Osteocyte (in vitro differentiated cells): Measurements from ENCODE around the gene LRRC66. TPM values are rescaled to one million over a fixed set of nuclear protein-coding genes. Genes with fewer than 3 reads are reported as not detected.

Experiments
- DNase-seq: peaks from one replicate; pipeline ENCODE4 v3.0.0; 2021; ENCODE audit warnings: mixed read lengths; ENCODE audit not compliant: unreplicated experiment; ENCODE audit errors: extremely low spot score
- H3K27ac Mint-ChIP-seq: one replicate; pipeline ENCODE4 v1.8.0; 2021; ENCODE audit warnings: mild to moderate bottlenecking, mixed read lengths; ENCODE audit not compliant: unreplicated experiment
- H3K27me3 Mint-ChIP-seq: one replicate; pipeline ENCODE4 v1.8.0; 2021; ENCODE audit warnings: mixed read lengths; ENCODE audit not compliant: unreplicated experiment
- H3K36me3 Mint-ChIP-seq: one replicate; pipeline ENCODE4 v1.8.0; 2021; ENCODE audit warnings: mixed read lengths; ENCODE audit not compliant: unreplicated experiment
- H3K4me1 Mint-ChIP-seq: one replicate; pipeline ENCODE4 v1.8.0; 2021; ENCODE audit warnings: mixed read lengths; ENCODE audit not compliant: unreplicated experiment
- H3K4me3 Mint-ChIP-seq: one replicate; pipeline ENCODE4 v1.8.0; 2021; ENCODE audit warnings: mild to moderate bottlenecking, moderate library complexity, mixed read lengths; ENCODE audit not compliant: unreplicated experiment
- H3K9me3 Mint-ChIP-seq: one replicate; pipeline ENCODE4 v1.8.0; 2021; ENCODE audit warnings: mixed read lengths; ENCODE audit not compliant: unreplicated experiment
- total RNA-seq: library from RNA; stranded (reverse); gene quantifications from 2 replicates; pipeline ENCODE4 v1.2.1, GENCODE V29; 2021
- TF ChIP-seq, protein P1 (sequence below): fragments of 200-600 bp; sonication (generic); IDR thresholded peaks from 2 replicates; pipeline ENCODE4 v1.5.0; 2021; ENCODE audit warnings: antibody characterized with exemption, mild to moderate bottlenecking, moderate library complexity

LRRC66 gene
- total RNA-seq, 1 donor from 2014 or later: 0.67 TPM

DNA sequence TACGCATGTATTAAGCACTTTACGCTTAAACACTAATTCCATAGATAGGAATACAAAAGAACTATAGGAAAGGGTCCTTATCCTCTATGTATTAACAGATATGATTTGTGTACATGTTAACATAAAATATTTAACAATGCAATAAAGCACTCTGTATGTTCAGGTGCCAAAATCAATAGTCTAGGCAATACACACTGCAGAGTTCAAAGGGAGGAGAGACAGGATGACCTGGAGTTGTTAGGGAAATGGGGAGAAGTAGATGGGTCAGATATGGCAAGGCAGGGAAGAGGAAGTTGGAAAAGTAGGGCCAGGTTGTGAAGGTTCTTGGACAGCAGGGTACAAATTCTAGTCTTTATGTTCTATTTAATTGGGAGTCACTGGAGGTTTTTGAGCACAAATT, 15.0 kb upstream of the LRRC66 start:
- Mint-ChIP-seq H3K4me3 (no peak overlapping the region), H3K4me1 (peaks cover 37% of the 10 kb centered on the region), H3K36me3 (peaks cover 21% of the 10 kb centered on the region), H3K27me3 (no peaks in the 10 kb centered on the region), H3K9me3 (no peaks in the 10 kb centered on the region), H3K27ac (no peak overlapping the region)
- TF ChIP-seq, protein P1, sequence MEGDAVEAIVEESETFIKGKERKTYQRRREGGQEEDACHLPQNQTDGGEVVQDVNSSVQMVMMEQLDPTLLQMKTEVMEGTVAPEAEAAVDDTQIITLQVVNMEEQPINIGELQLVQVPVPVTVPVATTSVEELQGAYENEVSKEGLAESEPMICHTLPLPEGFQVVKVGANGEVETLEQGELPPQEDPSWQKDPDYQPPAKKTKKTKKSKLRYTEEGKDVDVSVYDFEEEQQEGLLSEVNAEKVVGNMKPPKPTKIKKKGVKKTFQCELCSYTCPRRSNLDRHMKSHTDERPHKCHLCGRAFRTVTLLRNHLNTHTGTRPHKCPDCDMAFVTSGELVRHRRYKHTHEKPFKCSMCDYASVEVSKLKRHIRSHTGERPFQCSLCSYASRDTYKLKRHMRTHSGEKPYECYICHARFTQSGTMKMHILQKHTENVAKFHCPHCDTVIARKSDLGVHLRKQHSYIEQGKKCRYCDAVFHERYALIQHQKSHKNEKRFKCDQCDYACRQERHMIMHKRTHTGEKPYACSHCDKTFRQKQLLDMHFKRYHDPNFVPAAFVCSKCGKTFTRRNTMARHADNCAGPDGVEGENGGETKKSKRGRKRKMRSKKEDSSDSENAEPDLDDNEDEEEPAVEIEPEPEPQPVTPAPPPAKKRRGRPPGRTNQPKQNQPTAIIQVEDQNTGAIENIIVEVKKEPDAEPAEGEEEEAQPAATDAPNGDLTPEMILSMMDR: no peak
- DNase-seq: no peak

DNA sequence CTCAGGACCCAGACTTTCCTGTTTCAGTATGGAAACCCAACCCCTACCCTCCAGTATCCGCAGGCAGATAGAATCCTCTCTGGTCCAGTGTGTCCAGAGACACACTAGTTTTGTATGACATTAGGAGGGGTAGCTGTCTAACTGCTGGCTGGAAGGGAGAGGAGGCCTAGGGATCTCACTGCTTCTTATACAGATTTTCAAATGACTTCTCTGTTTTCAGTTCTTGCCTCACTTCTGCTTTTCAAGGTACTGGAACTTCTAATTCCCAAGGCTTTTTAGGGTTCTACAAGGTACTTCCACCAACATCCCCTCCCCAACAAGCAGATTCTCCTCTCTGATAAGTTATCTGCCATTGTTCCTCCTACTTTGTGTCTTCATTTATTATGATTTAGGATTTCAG, 11.8 kb upstream of the LRRC66 start:
- no peaks in the 10 kb centered on the region for H3K9me3 Mint-ChIP-seq
- H3K27me3 Mint-ChIP-seq: no peaks in the 10 kb centered on the region
- peak overlapping the region; percentile 39 for H3K27ac Mint-ChIP-seq
- no peak overlapping the region for H3K4me3 Mint-ChIP-seq
- peaks cover 37% of the 10 kb centered on the region for H3K36me3 Mint-ChIP-seq
- TF ChIP-seq, protein P1: no peak
- no peak for DNase-seq
- peaks cover 42% of the 10 kb centered on the region for H3K4me1 Mint-ChIP-seq

DNA sequence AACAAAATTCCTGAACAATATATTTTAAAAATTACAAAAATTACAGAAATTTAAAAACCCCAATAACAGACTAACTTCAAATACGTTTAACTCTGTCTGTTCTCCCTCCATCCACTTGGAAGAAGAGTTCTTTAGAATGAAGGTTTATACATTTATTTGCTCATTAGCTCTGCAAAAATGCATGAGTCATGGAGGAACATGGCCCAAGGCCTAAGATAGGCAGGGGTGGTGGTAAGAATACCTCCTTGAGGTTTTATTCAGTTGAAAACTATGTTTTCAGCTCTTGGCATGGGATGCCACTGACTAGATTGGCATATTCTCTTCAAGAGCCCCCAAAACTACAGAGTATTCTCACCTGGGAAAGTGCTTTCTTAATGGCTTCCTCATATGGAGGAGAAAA, 8.8 kb upstream of the LRRC66 start:
- no peak overlapping the region for H3K27ac Mint-ChIP-seq
- H3K4me1 Mint-ChIP-seq: peaks cover 23% of the 10 kb centered on the region
- H3K27me3 Mint-ChIP-seq: no peaks in the 10 kb centered on the region
- H3K4me3 Mint-ChIP-seq: no peak overlapping the region
- peaks cover 42% of the 10 kb centered on the region for H3K36me3 Mint-ChIP-seq
- no peaks in the 10 kb centered on the region for H3K9me3 Mint-ChIP-seq
- no peak for DNase-seq
- TF ChIP-seq, protein P1: no peak

DNA sequence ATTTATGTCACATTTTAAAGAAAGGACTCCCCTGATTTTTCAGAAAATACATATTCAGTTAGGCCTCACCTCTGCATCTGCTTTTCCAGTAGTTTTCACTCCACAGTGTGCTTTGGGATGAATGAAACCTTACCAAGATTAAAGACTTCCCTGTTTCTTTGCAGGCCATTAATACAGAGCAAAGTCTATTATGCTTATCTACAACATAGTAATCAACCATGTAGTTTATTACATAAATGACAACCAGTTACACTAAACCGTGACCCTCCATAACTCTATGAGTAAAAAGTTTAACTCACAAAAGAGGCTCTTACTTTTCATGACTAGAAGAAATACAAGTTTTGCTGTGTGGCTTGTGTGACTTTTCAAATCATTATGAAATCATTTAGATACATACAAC, 2.3 kb downstream of the LRRC66 start:
- Mint-ChIP-seq H3K36me3 (peaks cover 23% of the 10 kb centered on the region), H3K27ac (no peak overlapping the region), H3K4me1 (peaks cover 11% of the 10 kb centered on the region), H3K9me3 (no peaks in the 10 kb centered on the region), H3K4me3 (no peak overlapping the region), H3K27me3 (no peaks in the 10 kb centered on the region)
- DNase-seq: no peak
- TF ChIP-seq, protein P1: no peak

DNA sequence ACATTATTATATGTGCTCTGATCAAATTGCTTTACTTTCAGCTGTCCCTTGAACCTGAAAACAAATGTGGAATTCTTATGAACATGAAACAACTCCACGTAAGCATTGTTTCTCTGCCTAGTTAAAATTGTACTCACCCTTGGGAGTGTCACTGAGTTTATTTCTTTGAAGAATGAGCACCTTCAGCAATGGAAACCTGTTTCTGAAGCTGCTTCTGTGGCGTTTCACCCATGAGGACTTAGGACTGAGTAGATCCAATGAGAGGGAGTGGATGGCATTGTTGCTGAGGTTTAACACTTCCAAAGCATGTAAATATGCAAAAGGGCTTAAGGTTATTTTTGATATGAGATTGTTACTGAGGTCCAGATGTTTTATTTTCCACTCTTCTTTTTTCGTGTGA, 3.2 kb downstream of the LRRC66 start:
- no peak overlapping the region for H3K27ac Mint-ChIP-seq
- H3K27me3 Mint-ChIP-seq: no peaks in the 10 kb centered on the region
- no peak overlapping the region for H3K4me3 Mint-ChIP-seq
- peaks cover 25% of the 10 kb centered on the region for H3K36me3 Mint-ChIP-seq
- DNase-seq: no peak
- H3K9me3 Mint-ChIP-seq: no peaks in the 10 kb centered on the region
- peaks cover 11% of the 10 kb centered on the region for H3K4me1 Mint-ChIP-seq
- TF ChIP-seq, protein P1: no peak
